GM18517 (cell line): ENCODE results near the gene CD99L2.
A peak's percentile ranks its signal among the peaks of the same experiment; 100 is the strongest.
"Not testable (repeated sequence)": the region's sequence is repeated elsewhere in the genome, so short reads cannot be mapped to it uniquely, and the experiment has no call there.

Source experiments
- ATAC-seq: cut with Tn5 transposase; IDR thresholded peaks from one replicate; pipeline ENCODE4 v1.9.1; 2021; ENCODE audit warnings: mild to moderate bottlenecking, moderate library complexity; ENCODE audit not compliant: unreplicated experiment

The CD99L2 gene

DNA sequence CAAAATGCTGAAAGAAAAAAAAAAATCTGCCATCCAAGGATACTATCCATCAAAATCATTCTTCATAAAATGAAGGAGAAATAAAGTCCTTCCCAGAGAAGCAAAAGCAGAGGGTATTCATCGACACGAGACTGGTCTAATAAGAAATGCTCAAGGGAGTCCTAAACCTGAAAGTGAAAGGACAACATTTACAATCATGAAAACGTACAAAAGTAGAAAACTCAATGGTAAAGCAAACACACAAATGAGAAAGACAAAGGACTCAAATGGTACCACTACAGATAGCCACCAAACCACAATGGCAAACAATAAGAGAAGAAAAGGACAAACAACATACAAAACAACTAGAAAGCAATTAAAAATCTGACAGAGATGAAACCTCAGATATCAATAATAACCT is 41.0 kb downstream of the CD99L2 start:
- no peak for ATAC-seq

DNA sequence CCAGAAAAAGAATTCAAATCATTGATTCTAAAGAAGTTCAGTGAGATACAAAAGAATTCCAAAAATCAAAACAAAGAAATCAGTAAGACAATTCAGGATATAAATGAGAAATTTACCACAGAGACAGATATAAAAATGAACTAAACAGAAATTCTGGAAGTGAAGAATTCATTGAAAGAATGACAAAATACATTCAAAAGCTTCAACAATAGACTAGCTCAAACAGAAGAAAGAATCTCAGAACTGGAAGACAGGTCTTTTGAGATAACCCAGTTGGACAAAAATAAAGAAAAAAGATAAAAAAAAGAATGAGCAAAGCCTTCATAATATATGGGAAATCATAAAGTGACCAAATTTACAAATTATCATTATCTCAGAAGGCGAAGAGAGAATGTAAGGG is 41.7 kb downstream of the CD99L2 start:
- ATAC-seq: no peak

DNA sequence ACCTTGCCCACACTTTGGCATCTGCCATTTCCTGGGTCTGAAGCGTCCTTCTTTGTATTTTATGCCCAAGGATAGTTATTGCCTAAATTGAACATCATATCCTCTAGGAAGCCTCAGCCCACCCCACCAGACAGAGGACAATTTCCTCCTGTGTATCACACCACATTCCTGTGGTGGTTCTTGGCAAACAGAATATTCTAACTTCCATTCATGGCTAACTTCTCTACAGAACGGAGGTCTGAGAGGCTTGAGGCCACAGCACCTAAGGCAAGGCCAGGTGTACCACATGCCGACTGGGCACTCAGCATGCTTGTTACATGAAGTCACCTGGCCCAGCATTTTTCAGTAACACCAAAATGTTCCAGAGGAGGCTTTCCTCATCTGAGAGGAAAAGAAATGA is 42.4 kb downstream of the CD99L2 start:
- no peak for ATAC-seq

DNA sequence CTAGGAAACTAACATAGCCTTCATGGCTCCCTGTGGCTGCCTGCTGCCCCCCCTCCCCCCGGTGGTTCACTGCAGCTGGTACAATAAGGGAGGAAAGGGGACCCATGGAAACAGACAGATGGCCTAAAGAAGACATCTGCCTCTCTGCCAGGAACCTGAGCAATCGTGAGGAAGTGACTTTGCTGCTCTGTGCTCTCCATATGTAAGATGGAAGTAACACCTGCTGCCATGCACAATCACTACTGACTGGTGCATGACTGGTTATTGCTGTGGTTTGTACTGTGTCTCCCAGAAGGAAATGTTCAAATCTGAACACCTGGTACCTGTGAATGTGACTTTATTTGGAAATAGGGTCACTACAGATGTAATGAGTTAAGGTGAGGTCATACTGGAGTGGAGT is 43.6 kb downstream of the CD99L2 start:
- no peak for ATAC-seq

DNA sequence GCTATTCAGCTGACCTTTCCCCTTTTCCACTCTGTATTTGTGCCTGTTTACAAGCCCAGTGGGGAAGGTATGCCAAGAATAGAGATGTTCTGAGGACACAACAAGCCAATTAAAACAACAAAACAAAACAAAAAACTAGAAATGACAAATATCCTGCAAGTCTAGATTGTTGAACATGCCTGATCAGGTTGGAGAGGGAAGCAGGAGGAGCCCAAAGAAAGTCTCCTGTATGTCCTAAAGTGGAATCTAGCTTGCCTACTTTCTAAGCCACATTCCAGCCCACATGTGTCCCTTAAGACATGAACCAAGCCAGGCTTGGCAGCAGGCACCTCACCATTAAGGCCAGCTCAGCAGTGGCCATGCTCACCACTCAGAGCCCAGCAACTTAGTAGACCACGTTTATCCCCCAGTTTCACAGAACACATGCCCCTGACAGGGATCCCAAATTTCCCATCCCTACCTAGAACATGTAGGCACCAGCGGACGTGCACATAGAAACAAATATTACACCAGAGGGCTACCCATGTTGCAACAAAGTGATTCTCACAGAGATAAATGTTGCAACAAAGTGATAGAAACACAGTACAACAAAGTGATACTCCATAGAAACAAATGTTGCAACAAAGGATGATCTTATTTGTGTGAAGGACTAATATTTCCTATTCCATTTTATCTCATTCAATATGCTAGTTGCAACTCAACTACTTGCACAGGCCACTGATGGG is 48.3 kb downstream of the CD99L2 start:
- ATAC-seq: no peak

DNA sequence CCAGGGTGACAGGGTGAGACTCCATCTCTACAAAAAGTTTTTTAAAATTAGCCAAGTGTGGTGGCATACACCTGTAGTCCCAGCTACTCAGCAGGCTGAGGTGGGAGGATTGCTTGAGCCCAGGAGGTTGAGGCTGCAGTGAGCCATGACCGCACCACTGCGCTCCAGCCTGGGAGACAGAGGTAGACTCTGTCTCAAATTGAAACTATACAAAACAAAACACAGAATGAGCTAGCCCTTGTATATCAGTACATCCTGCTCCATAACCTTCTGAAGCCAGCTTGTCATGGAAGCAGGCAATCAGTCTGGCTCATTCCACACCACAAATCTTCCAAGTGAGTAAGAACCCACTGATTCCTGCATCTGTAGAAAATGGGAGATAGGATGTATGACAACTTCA is 49.0 kb downstream of the CD99L2 start:
- ATAC-seq: peak; percentile 77

DNA sequence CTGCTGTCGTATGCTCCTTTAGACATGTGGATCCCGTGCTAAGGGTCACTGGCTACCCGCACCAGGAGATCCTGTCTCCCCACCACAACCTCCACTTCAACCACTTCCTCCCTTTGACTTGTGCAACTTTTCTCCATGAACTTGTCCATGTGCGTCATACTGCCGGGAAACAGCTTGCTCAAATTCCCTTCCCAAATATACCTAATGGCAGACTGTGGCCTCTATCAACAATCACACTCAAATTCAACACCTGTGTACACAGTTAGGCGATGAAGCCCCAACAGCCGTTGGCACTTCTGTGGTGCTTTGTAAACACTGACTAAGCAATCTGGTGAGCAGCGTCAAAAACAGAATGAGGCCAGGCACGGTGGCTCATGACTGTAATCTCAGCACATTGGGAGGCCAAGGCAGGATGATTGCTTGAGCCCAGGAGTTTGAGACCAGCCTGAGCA is 49.5 kb downstream of the CD99L2 start:
- peak; percentile 39 for ATAC-seq

DNA sequence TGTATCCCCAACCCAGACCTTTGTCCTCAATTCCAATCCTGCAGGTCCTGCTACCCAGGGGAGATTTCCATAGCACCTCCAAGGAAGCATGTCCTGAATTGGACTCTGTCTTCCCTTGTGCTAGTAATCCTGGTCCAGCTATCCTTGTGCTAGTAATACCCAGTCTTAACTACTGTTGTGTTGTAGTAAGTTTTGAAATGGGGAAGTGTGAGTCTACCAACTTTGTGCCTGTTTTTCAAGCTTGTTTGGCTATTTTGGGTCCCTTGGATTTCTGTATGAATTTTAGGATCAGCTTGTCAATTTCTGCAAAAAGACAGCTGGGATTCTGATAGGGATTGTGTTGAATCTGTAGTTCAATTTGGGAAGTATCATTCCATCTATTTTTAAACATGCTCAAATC is 51.4 kb downstream of the CD99L2 start:
- no peak for ATAC-seq

DNA sequence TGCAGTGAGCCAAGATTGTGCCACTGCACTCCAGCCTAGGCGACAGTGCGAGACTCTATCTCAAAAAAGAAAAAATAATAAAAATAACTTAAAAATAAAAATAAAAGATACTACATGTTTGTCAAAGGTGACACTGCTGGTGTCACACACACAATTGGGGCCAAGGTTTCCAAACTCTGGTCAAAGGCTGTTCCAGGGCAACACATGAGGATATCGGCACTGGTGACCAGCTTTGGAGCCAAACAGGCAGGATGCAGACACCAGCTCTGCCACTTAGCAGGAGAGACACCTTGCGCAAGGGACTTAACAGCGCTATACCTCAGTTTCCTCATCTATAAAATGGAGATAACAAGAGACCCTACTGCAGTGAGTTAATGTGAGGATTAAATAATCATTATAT is 52.3 kb downstream of the CD99L2 start:
- no peak for ATAC-seq

DNA sequence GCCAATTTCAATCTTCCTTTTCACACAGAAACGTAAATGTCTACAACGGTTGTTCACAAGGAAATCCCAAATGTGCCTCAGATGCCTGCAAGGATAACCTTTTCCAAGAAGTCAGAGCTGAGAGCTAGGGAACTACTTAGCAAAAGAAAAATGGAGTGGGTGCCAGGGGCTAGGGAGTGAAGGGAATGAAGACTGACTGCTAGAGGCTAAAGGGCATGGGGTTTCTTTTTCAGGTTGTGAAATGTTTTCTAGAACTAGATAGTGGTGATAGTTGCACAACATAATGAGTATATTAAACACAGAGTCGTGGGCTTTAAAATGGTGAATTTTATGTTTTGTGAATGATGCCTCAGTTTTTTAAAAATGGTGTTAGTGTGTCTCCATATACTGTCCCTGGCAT is 53.4 kb downstream of the CD99L2 start:
- no peak for ATAC-seq

DNA sequence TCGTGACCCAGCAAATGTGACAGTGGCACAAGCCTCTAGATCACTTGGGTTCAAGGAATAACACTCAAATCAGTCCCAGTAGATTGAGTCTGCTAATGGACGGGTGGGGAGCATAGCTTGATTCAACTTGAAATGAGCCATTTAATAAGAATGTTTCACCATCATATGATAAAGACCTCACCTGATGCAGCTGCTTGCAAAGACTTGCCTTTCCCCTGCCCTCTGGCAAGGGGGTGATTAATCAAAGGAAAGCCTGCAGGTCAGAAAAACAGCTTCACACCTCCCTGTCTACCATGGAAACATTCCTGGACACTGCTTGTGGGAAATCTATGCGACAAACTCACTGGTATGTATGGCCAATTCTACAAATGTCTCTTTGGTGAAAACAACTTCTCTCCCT is 54.5 kb downstream of the CD99L2 start:
- ATAC-seq: no peak

DNA sequence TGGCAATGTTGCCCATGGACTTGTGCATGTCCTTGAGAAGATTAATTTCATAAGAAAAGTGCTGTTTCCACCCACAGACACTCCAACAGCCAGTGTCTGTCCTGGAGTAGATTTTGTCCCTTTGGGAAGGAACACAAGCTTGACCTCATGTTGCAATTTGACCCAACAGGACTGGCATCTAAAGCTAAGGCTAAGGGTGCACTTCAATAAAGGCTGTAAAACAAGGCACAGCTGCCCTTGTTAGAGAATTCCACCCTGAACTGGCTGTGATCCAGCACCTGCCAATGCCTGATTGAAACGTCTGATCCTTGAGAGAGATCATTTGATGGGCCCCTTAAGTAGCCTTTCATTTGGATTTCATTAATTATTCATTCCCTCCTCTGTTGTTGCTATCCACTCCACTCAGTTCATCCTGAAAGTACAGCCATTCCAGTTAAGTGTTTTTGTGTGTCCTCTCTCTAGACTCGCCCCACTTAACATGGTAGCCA is 56.2 kb downstream of the CD99L2 start:
- no peak for ATAC-seq

DNA sequence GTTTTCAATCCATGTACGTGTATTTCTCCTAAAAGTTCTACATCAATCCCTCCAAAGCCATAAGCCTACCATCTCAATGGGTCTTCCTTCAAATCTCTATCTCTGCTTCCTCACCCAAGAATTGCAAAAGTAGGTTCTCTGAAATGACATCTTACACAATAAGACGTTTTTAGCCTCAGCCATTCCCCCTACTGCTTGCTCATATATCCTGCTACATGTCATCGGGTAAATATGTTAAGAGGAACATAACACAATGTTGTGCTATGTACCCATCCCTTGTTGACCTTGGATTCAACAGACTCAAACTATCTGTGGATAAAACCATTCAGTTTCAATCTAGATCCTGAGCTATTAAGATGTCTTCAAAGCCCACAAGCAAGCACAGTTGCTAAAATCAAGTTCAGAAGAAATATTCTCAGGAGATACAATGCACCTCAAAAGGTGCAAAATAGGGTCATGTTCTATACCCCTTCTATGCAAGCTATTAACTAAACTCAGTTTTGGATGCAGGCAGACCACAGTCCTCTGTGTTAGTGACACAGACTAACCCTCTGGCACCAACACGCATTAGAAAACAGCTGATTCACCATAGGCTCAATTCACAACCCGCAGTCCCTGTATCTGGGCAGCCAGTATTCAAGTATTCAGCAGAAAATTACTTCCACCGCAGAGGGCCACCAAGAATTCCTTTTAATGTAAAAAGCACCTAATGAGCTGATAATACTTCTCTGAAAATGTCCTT is 56.8 kb downstream of the CD99L2 start:
- ATAC-seq: no peak

DNA sequence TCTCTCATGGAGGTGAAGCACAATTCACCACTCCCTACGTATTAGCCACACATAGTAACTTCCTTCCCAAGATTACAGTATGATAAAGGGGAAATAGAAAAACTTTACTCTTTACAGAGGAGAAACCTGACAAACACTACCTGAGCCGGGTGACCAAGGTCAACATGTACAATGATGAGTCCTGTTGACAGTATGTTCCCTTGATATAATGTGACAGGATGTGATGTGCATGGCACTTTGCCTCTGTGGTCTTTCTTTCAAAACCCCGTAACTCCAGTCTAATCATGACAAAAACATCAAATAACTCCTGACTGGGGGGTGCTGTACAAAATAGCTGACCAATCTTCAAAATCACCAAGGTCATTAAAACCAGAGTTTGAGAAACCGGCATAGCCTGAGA is 60.6 kb downstream of the CD99L2 start:
- ATAC-seq: no peak

DNA sequence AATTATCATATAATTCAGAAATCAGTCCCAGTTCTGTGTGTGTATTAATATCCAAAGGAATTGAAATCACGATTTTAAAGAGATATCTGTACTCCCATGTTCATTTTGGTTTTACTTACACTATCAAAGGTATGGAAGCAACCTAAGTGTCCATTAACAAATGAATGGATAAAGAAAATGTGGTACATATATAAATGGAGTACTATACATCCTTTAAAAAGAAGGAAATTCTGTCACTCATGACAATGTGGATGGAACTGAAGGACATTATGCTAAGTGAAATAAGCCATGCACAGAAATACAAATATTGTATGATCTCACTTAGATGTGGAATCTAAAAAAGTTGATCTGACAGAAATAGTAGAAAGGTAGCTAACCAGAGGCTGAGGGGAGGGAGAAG is 63.8 kb downstream of the CD99L2 start:
- ATAC-seq: no peak

DNA sequence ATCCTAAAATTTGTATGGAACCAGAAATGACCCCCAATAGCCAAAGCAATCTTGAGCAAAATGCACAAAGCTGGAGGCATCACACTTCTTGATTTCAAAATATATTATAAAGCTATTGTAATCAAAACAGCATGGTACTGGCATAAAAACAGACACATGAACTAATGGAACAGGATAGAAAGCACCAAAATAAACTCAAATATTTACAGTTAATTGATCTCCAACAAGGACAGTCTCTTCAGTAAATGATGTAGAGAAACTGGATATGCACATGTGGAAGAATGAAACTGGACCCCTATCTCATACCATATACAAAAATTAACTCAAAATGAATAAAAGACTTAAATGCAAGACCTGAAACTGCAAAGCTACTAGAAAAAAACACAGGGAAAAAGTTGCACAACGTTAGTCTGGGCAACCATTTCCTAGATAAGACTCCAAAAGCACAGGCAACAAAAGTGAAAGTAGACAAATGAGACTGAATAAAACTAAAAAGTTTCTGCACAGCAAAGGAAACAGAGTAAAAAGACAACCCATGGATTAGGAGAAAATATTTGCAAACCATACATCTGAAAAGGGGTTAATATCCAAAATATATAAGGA is 64.9 kb downstream of the CD99L2 start:
- no peak for ATAC-seq

DNA sequence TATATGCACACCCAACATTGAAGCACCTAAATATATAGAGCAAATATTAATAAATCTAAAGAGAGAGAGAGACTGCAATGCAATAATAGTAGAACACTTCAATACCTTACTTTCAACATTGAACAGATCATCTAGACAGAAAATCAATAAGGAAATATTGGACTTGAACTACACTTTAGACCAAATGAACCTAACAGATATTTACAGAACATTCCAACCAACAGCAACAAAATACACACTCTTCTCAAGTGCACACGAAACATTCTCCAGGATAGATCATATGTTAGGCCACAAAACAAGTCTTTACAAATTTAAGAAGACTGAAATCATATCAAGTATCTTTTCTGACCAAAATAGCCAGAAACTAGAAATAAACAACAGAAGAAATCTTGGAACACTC is 66.6 kb downstream of the CD99L2 start:
- ATAC-seq: no peak

DNA sequence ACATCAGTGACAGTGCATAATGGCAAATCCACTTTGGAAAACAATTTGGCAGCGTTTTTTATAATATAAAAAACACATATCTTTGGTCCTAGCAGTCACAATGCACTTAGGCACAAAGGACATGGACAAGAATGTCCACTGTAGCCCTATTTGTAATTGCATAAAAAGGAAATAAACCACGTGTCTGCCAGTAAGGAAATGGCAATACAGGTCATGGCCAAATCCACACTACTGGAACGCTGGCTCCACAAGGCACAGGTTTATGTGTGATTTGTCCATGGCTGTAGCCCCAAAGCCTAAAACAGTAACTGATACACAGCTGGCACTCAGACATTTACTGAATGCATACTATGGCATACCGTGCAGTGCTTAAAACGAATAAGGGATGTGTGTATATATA is 69.7 kb downstream of the CD99L2 start:
- no peak for ATAC-seq

DNA sequence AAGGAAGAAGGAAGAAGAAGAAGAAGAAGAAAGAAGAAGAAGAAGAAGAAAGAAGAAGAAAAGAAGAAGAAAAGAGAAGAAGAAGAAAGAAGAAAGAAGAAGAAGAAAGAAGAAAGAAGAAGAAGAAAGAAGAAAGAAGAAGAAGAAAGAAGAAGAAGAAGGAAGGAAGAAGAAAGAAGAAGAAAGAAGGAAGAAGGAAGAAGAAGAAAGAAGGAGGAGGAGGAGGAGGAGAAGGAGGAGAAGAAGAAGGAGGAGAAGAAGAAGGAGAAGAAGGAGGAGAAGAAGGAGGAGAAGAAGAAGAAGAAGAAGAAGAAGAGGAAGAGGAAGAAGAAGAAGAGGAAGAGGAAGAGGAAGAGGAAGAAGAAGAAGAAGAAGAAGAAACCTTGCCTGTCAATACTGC is 74.1 kb downstream of the CD99L2 start:
- not testable (repeated sequence) for ATAC-seq

DNA sequence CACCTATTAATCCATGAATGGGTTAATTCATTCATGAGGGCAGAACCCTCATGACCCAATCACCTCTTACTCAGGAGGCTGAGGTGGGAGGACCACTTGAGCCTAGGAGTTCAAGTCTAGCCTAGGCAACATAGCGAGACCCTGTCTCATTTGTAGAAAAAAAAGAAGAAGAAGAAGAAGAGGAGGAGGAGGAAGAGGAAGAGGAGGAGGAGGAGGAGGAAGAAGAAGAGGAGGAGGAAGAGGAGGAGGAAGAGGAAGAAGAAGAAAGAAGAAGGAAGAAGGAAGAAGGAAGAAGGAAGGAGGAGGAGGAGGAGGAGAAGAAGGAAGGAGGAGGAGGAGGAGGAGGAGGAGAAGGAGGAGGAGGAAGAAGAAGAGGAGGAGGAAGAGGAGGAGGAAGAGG is 74.6 kb downstream of the CD99L2 start:
- ATAC-seq: not testable (repeated sequence)

DNA sequence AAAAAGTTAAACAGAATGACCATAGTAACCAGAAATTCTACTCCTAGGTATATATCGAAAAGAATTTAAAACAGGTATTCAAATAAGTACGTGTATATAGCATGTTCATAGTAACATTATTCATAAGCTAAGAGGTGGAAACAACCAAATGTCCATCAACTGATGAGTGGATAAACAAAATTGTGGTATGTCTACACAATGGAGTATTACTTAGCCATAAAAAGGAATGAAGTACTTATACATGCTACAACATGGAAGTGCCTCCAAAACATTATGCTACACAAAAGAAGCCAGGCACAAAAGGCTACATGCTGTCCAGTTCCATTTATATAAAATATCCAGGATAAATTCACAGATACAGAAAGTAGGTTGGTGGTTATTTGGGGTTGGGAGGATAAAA is 76.5 kb downstream of the CD99L2 start:
- no peak for ATAC-seq

DNA sequence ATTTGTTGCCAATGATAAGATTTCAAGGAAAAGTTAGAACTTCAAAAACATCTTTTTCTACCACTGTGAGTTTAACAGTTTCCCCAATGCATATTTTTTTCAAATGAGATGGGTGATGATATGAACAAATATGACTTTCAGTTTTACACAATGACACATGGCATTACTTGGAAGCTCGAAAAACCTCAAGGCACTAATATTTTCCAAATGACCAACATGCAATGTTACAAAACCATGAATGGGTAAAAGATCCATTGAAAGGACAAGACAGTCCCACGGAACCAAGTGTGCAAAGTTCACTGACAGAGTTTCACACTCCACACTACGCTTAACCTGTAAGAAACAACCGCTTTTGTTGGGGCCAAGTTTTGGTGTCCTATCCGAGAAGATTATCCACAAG is 84.5 kb downstream of the CD99L2 start:
- ATAC-seq: no peak
